Left ventricle myocardium inferior (tissue), 1 donor: Measurements from ENCODE around the gene GJA9. TPM values are rescaled to one million over a fixed set of nuclear protein-coding genes. Genes with fewer than 3 reads are reported as not detected.

ENCODE experiments used
- DNase-seq: peaks from one replicate; pipeline ENCODE4 v3.0.0-alpha.2; 2020
- H3K27ac ChIP-seq: fragments of 200-600 bp; replicated peaks from 2 replicates; pipeline ENCODE4 v1.8.0; 2021
- H3K27me3 ChIP-seq: fragments of 200-600 bp; 2 replicates; pipeline ENCODE4 v1.8.0; 2021; ENCODE audit warnings: low read depth
- H3K36me3 ChIP-seq: fragments of 200-600 bp; 2 replicates; pipeline ENCODE4 v1.8.0; 2021
- H3K4me1 ChIP-seq: fragments of 200-600 bp; 2 replicates; pipeline ENCODE4 v1.8.0; 2021
- H3K4me3 ChIP-seq: fragments of 200-600 bp; 2 replicates; pipeline ENCODE4 v1.8.0; 2021; ENCODE audit warnings: mild to moderate bottlenecking, moderate library complexity
- H3K9me3 ChIP-seq: fragments of 200-600 bp; replicated peaks from 2 replicates; pipeline ENCODE4 v1.8.0; 2021
- CTCF ChIP-seq: fragments of 200-600 bp; IDR thresholded peaks from 2 replicates; pipeline ENCODE4 v1.8.0; 2021; ENCODE audit warnings: antibody characterized with exemption, mild to moderate bottlenecking, borderline replicate concordance
- intact Hi-C: fragments of 100-400 bp; cut with micrococcal nuclease; formaldehyde crosslinking; loops from one replicate; pipeline ENCODE4 v1.11.0; 2022
- total RNA-seq: library from RNA; stranded (reverse); fragmentation: NEBNext Ultra II Directional; extraction: Animal tissue kit (Norgen Biotek cat#: 25700); gene quantifications from one replicate; pipeline ENCODE4 v1.2.1, GENCODE V29; 2021
- donor health status: DM: no; HTN: yes; CAD: no; lungs with severe emphysema.

Gene GJA9
- total RNA-seq, 1 donor from 2014 or later = not detected

GRCh38 chr1:38892976-38893375, 11.6 kb upstream of the GJA9 start:
- H3K4me3 ChIP-seq = no peak overlapping the region
- H3K36me3 ChIP-seq = peaks cover 9% of the 10 kb centered on the region
- no peak overlapping the region for H3K27ac ChIP-seq
- intact Hi-C loops = no loop called here
- TF ChIP-seq CTCF = no peak
- H3K27me3 ChIP-seq = no peaks in the 10 kb centered on the region
- no peaks in the 10 kb centered on the region for H3K9me3 ChIP-seq
- no peaks in the 10 kb centered on the region for H3K4me1 ChIP-seq
- no peak for DNase-seq

GRCh38 chr1:38891753-38892152, 10.4 kb upstream of the GJA9 start:
- Histone ChIP-seq H3K4me3 (no peak overlapping the region), H3K36me3 (peaks cover 9% of the 10 kb centered on the region), H3K27ac (no peak overlapping the region), H3K4me1 (no peaks in the 10 kb centered on the region), H3K27me3 (no peaks in the 10 kb centered on the region), H3K9me3 (no peaks in the 10 kb centered on the region)
- DNase-seq = no peak
- intact Hi-C loops = no loop called here
- TF ChIP-seq CTCF = no peak

- no peaks in the 10 kb centered on the region for H3K4me1 ChIP-seq
- H3K4me3 ChIP-seq = no peak overlapping the region
- peaks cover 9% of the 10 kb centered on the region for H3K36me3 ChIP-seq
- no peak for DNase-seq
- TF ChIP-seq CTCF = no peak
- H3K27me3 ChIP-seq = no peaks in the 10 kb centered on the region
- intact Hi-C loops = no loop called here
- H3K27ac ChIP-seq = no peak overlapping the region
- no peaks in the 10 kb centered on the region for H3K9me3 ChIP-seq
Measured at GRCh38 chr1:38889589-38889988, 8.2 kb upstream of the GJA9 start.

GRCh38 chr1:38888423-38889333, 7.3 kb upstream of the GJA9 start:
- Histone ChIP-seq H3K27ac (no peak overlapping the region), H3K36me3 (peaks cover 9% of the 10 kb centered on the region), H3K4me3 (no peak overlapping the region), H3K4me1 (no peaks in the 10 kb centered on the region), H3K27me3 (no peaks in the 10 kb centered on the region), H3K9me3 (no peaks in the 10 kb centered on the region)
- no peak for DNase-seq
- intact Hi-C loops = no loop called here
- no peak for TF ChIP-seq CTCF

GRCh38 chr1:38885092-38885491, 3.7 kb upstream of the GJA9 start:
- no peak for DNase-seq
- H3K9me3 ChIP-seq = no peaks in the 10 kb centered on the region
- H3K27ac ChIP-seq = no peak overlapping the region
- intact Hi-C loops = no loop called here
- TF ChIP-seq CTCF = no peak
- no peak overlapping the region for H3K4me3 ChIP-seq
- no peaks in the 10 kb centered on the region for H3K27me3 ChIP-seq
- H3K36me3 ChIP-seq = peaks cover 5% of the 10 kb centered on the region
- H3K4me1 ChIP-seq = peaks cover 6% of the 10 kb centered on the region
